Muscle of leg (tissue), 11 donors: Measurements from ENCODE around the gene SLC22A23. TPM values are rescaled to one million over a fixed set of nuclear protein-coding genes. Genes with fewer than 3 reads are reported as not detected.
A peak's percentile ranks its signal among the peaks of the same experiment; 100 is the strongest.

ENCODE experiments used
- DNase-seq: peaks from one replicate; pipeline ENCODE4 v3.0.0; 2013
- H3K27ac ChIP-seq: one replicate; pipeline ENCODE4 v1.5.1; 2013; ENCODE audit warnings: mild to moderate bottlenecking, low read length, control low read depth
- H3K27me3 ChIP-seq: one replicate; pipeline ENCODE4 v1.6.1; 2013; ENCODE audit warnings: low read length; ENCODE audit not compliant: control insufficient read depth, insufficient read depth
- H3K36me3 ChIP-seq: one replicate; pipeline ENCODE4 v1.6.1; 2013; ENCODE audit warnings: low read length; ENCODE audit not compliant: control insufficient read depth, insufficient read depth
- H3K4me1 ChIP-seq: one replicate; pipeline ENCODE4 v1.6.1; 2013; ENCODE audit warnings: low read length; ENCODE audit not compliant: control insufficient read depth, insufficient read depth
- H3K4me3 ChIP-seq: one replicate; pipeline ENCODE4 v1.5.1; 2013; ENCODE audit warnings: low read length, control low read depth
- H3K9me3 ChIP-seq: replicated peaks from 2 replicates; pipeline ENCODE4 v1.6.1; 2013; ENCODE audit warnings: low read depth, low read length; ENCODE audit not compliant: control insufficient read depth
- WGBS: methylation state at CpG from one replicate; pipeline ENCODE4 v1.1.5; 2013; ENCODE audit warnings: missing lambda C conversion rate; ENCODE audit not compliant: insufficient coverage; 5-methylcytosine and 5-hydroxymethylcytosine counted together
- polyA plus RNA-seq, 8 donors: library from polyadenylated mRNA; unstranded; fragments of 120-200 nt; gene quantifications; one replicate each; pipeline versions ENCODE4 v1.2.1 to v1.2.3, GENCODE V29; 2013; ENCODE audit warnings: inconsistent platforms in 1 of 8, low replicate concordance in 1 of 8; ENCODE audit not compliant: insufficient read length in 8 of 8, insufficient read depth in 1 of 8
- total RNA-seq: library from RNA; stranded (reverse); fragments of 120-200 nt; gene quantifications from one replicate; pipeline ENCODE4 v1.2.4, GENCODE V29; 2013

The SLC22A23 gene
- total and polyA plus RNA-seq, 9 donors, result 1.1 to 6.2 (median 2.7) TPM

DNA sequence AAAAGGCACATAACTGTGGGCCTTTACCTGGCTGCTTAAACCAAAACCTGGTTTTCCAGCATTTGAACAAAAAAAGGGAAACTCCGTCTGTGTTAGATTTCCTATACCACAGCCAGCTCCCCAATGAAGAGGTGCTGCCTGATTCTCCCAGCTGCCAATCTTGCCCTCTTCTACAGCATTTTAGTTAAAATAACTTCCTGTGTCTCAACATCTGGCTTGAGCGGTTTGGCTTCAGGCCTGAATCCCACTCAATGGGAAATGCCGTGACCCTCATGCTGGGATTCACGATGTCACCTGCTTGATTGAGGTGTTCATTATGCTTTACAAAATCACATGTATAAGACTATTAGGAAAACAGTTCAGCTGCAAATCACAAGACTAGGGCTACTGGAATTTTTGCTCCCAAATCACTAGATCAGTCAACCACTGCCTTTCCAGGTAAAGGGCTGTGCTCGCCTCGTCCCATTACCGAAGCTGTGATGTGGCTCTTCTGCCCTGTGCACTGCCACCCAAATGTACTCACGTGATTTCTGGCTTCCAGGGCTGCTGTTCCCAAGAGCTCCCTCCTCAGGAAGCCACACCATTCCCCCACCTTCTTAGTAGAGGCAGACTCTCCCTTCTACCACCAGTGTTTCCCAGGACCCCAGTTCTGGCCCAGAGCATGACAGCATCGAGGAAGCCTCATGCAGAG lies 103.5 kb downstream of the SLC22A23 start:
- H3K27me3 ChIP-seq, result no peaks in the 10 kb centered on the region
- 72% methylated on average over 8 of the region's 9 CpGs for WGBS
- H3K4me3 ChIP-seq, result no peak overlapping the region
- H3K4me1 ChIP-seq, result peaks cover 59% of the 10 kb centered on the region
- H3K9me3 ChIP-seq, result no peaks in the 10 kb centered on the region
- no peaks in the 10 kb centered on the region for H3K36me3 ChIP-seq
- no peak for DNase-seq
- no peak overlapping the region for H3K27ac ChIP-seq

GRCh38 chr6:3352678-3353077 lies 104.2 kb downstream of the SLC22A23 start:
- 76% methylated on average over 3 of the region's 9 CpGs for whole genome bisulfite sequencing
- no peak for DNase-seq
- Histone ChIP-seq H3K27me3 (no peaks in the 10 kb centered on the region), H3K27ac (no peak overlapping the region), H3K9me3 (no peaks in the 10 kb centered on the region), H3K36me3 (no peaks in the 10 kb centered on the region), H3K4me1 (peaks cover 60% of the 10 kb centered on the region), H3K4me3 (no peak overlapping the region)

DNA sequence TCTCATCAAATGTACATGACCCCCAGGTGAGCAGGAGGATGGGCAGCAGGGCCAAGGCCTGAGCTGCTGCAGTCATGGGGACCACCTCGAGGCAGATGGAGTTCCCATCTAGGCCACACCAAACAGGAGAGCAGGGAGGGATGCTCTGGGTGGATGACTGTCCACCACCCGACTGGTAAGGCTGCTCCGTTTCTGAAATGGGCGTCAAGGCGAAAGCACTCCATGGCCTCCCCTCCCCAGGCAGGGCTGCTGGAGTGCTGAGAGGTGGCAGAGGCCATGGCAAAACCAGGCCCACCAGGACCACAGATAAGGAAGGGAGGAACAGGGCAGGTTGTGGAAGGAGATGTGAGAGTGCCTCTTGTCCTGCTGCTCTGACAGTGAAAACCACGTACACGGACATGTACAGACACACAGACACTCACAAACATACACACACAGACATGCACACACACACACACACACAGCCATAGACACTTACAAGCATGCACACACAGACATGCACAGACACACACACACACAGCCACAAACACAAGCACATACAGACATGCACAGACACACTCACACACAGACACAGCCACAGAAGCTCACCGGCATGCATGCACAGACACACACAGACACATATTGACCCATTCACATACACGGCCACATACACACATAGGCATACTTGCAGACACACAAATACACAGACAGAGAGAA lies 104.9 kb downstream of the SLC22A23 start:
- peak overlapping the region; percentile 36 for H3K27ac ChIP-seq
- H3K9me3 ChIP-seq, result no peaks in the 10 kb centered on the region
- no peak for DNase-seq
- H3K27me3 ChIP-seq, result no peaks in the 10 kb centered on the region
- no peak overlapping the region for H3K4me3 ChIP-seq
- 82% methylated on average over 4 of the region's 9 CpGs for WGBS
- no peaks in the 10 kb centered on the region for H3K36me3 ChIP-seq
- H3K4me1 ChIP-seq, result peaks cover 60% of the 10 kb centered on the region

GRCh38 chr6:3351105-3351676 lies 105.7 kb downstream of the SLC22A23 start:
- Histone ChIP-seq H3K4me1 (peaks cover 57% of the 10 kb centered on the region), H3K27me3 (peaks cover 3% of the 10 kb centered on the region), H3K27ac (peak overlapping the region; percentile 36), H3K36me3 (no peaks in the 10 kb centered on the region), H3K4me3 (no peak overlapping the region), H3K9me3 (no peaks in the 10 kb centered on the region)
- 63% methylated on average over 10 of the region's 15 CpGs for WGBS
- DNase-seq, result peak; percentile 61

- Histone ChIP-seq H3K4me1 (peaks cover 56% of the 10 kb centered on the region), H3K4me3 (no peak overlapping the region), H3K27ac (peak overlapping the region; percentile 36), H3K36me3 (no peaks in the 10 kb centered on the region), H3K9me3 (no peaks in the 10 kb centered on the region), H3K27me3 (peaks cover 3% of the 10 kb centered on the region)
- 55% methylated on average over 4 of the region's 8 CpGs for WGBS
- DNase-seq, result peak; percentile 64
These were observed 106.5 kb downstream of the SLC22A23 start for GRCh38 chr6:3350252-3350796.

- no peak for DNase-seq
- Histone ChIP-seq H3K4me3 (no peak overlapping the region), H3K27me3 (peaks cover 3% of the 10 kb centered on the region), H3K9me3 (no peaks in the 10 kb centered on the region), H3K36me3 (no peaks in the 10 kb centered on the region), H3K4me1 (peaks cover 49% of the 10 kb centered on the region), H3K27ac (peak overlapping the region; percentile 36)
- 64% methylated on average over 2 of the region's 8 CpGs for WGBS
These were observed 107.2 kb downstream of the SLC22A23 start for GRCh38 chr6:3349388-3350251.

- Histone ChIP-seq H3K36me3 (no peaks in the 10 kb centered on the region), H3K4me1 (peaks cover 49% of the 10 kb centered on the region), H3K9me3 (no peaks in the 10 kb centered on the region), H3K27ac (no peak overlapping the region), H3K4me3 (no peak overlapping the region), H3K27me3 (peaks cover 3% of the 10 kb centered on the region)
- DNase-seq, result no peak
- 79% methylated on average over 6 of the region's 7 CpGs for WGBS
These were observed 108.0 kb downstream of the SLC22A23 start for GRCh38 chr6:3348821-3349220.

DNA sequence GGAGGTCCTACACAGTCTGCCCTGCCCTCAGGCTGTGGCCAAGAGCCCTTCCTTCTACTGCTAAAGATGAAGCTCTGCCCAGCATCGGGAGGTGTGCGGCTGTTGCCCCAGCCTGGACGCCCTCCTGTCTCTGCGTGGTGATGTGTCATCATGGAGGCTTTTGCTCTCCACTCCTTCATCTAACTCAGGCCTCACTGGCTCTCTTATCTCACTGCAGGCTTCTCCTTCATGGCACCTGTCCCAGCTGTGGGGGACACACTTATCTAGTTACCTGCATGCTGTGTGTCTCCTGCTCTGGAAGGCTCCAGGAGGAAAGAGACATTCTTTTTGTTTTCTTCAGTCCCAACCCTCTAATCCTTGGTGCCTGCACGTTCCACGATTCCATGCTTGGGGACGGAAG lies 109.0 kb downstream of the SLC22A23 start:
- H3K27ac ChIP-seq, result no peak overlapping the region
- no peak for DNase-seq
- H3K36me3 ChIP-seq, result no peaks in the 10 kb centered on the region
- WGBS, result no CpG with 5 or more reads among the region's 7 CpGs
- peaks cover 45% of the 10 kb centered on the region for H3K4me1 ChIP-seq
- no peaks in the 10 kb centered on the region for H3K9me3 ChIP-seq
- H3K27me3 ChIP-seq, result peaks cover 3% of the 10 kb centered on the region
- H3K4me3 ChIP-seq, result no peak overlapping the region

GRCh38 chr6:3347247-3347646 lies 109.6 kb downstream of the SLC22A23 start:
- Histone ChIP-seq H3K27me3 (peaks cover 3% of the 10 kb centered on the region), H3K9me3 (no peaks in the 10 kb centered on the region), H3K4me3 (no peak overlapping the region), H3K4me1 (peaks cover 49% of the 10 kb centered on the region), H3K36me3 (no peaks in the 10 kb centered on the region), H3K27ac (no peak overlapping the region)
- WGBS, result 81% methylated on average over 7 of the region's 7 CpGs
- no peak for DNase-seq
